Neural progenitor cell (in vitro differentiated cells): ENCODE results near the gene BFSP2. TPM values are rescaled to one million over a fixed set of nuclear protein-coding genes. Genes with fewer than 3 reads are reported as not detected.
"Not testable (repeated sequence)": the region's sequence is repeated elsewhere in the genome, so short reads cannot be mapped to it uniquely, and the experiment has no call there.

Experiments
- DNase-seq: peaks from one replicate; pipeline ENCODE4 v3.0.0-alpha.2; 2016; ENCODE audit warnings: low spot score
- H2AFZ ChIP-seq: fragments of 200-600 bp; sonication (generic); replicated peaks from 2 replicates; pipeline ENCODE4 v1.6.1; 2016; ENCODE audit warnings: antibody characterized with exemption
- H3F3A ChIP-seq: fragments of 200-600 bp; sonication (generic); 2 replicates; pipeline ENCODE4 v1.6.1; 2016; ENCODE audit warnings: antibody characterized with exemption, low read depth
- H3K27ac ChIP-seq: fragments of 200-600 bp; sonication (generic); 2 replicates; pipeline ENCODE4 v1.5.1; 2016; ENCODE audit warnings: mild to moderate bottlenecking
- H3K27me3 ChIP-seq: fragments of 200-600 bp; sonication (generic); 2 replicates; pipeline ENCODE4 v1.6.1; 2016; ENCODE audit warnings: mild to moderate bottlenecking, moderate library complexity
- H3K36me3 ChIP-seq: fragments of 200-600 bp; sonication (generic); 2 replicates; pipeline ENCODE4 v1.5.1; 2016
- H3K4me1 ChIP-seq: fragments of 200-600 bp; sonication (generic); 2 replicates; pipeline ENCODE4 v1.6.1; 2016; ENCODE audit warnings: mixed run types
- H3K4me2 ChIP-seq: fragments of 200-600 bp; sonication (generic); 2 replicates; pipeline ENCODE4 v1.6.1; 2016
- H3K4me3 ChIP-seq: fragments of 200-600 bp; sonication (generic); 2 replicates; pipeline ENCODE4 v1.5.1; 2016
- H3K79me2 ChIP-seq: fragments of 200-600 bp; sonication (generic); 2 replicates; pipeline ENCODE4 v1.6.1; 2016; ENCODE audit warnings: low read depth
- H3K9ac ChIP-seq: fragments of 200-600 bp; sonication (generic); 2 replicates; pipeline ENCODE4 v1.6.1; 2016
- H3K9me3 ChIP-seq: fragments of 200-600 bp; sonication (generic); 2 replicates; pipeline ENCODE4 v1.5.1; 2016; ENCODE audit warnings: low read depth
- H4K20me1 ChIP-seq: fragments of 200-600 bp; sonication (generic); 2 replicates; pipeline ENCODE4 v1.6.1; 2016; ENCODE audit warnings: low read depth
- H3K27ac Mint-ChIP-seq: 3 replicates; pipeline ENCODE4 v1.8.0; 2021; ENCODE audit warnings: mixed read lengths
- H3K27me3 Mint-ChIP-seq: 2 replicates; pipeline ENCODE4 v1.8.0; 2022; ENCODE audit warnings: low read depth, mild to moderate bottlenecking, inconsistent platforms, moderate library complexity, mixed read lengths; ENCODE audit not compliant: insufficient read depth
- H3K36me3 Mint-ChIP-seq: 3 replicates; pipeline ENCODE4 v1.8.0; 2021; ENCODE audit warnings: mixed read lengths
- H3K4me1 Mint-ChIP-seq: 3 replicates; pipeline ENCODE4 v1.8.0; 2021; ENCODE audit warnings: mixed read lengths
- H3K4me3 Mint-ChIP-seq: 3 replicates; pipeline ENCODE4 v1.8.0; 2021; ENCODE audit warnings: mild to moderate bottlenecking, moderate library complexity, mixed read lengths
- H3K9me3 Mint-ChIP-seq: 3 replicates; pipeline ENCODE4 v1.8.0; 2020; ENCODE audit warnings: mixed read lengths
- EZH2 ChIP-seq: fragments of 200-600 bp; sonication (generic); IDR thresholded peaks from 2 replicates; pipeline ENCODE4 v1.6.1; 2017; ENCODE audit warnings: antibody characterized with exemption, mild to moderate bottlenecking, moderate library complexity
- EZH2phosphoT487 ChIP-seq: fragments of 200-600 bp; sonication (generic); IDR thresholded peaks from 2 replicates; pipeline ENCODE4 v1.6.1; 2017; ENCODE audit warnings: antibody characterized with exemption
- total RNA-seq: library from RNA; depleted of rRNA; stranded (reverse); fragments of >200 nt; gene quantifications from 2 replicates; pipeline ENCODE4 v1.2.3, GENCODE V29; 2015; ENCODE audit warnings: low replicate concordance
- TF ChIP-seq, protein P1 (sequence below): fragments of 200-600 bp; sonication (generic); IDR thresholded peaks from 2 replicates; pipeline ENCODE4 v1.5.1; 2017; ENCODE audit warnings: antibody characterized with exemption, mild to moderate bottlenecking

Gene BFSP2
- total RNA-seq, 1 donor from 2014 or later = not detected

DNA sequence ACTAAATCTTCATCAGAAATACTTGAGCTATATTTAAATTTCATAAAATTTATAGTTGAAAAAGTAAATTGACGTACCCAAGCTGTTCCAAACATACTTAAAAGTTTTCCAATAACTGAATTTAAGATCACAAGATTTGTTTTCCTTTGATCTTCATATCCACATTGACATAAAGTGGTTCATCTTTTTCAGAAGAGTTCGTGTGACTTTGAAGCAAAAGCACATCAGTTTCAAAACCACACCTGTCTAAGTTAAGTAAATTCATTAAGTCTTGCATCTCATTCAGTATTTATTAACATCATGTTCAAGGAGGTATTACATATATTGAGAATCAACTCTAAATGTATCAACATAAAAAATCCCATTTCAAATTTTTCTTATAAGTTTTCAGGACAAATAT lies 79.5 kb downstream of the BFSP2 start:
- no peak for DNase-seq
- Mint-ChIP-seq H3K27me3 (no peaks in the 10 kb centered on the region), H3K36me3 (no peaks in the 10 kb centered on the region), H3K9me3 (peaks cover 16% of the 10 kb centered on the region), H3K27ac (no peak overlapping the region), H3K4me1 (peaks cover 41% of the 10 kb centered on the region), H3K4me3 (no peak overlapping the region)
- peak overlapping the region; percentile 26 for H3K27ac ChIP-seq
- H3K4me2 ChIP-seq = peak overlapping the region; percentile 74
- H3K27me3 ChIP-seq = no peaks in the 10 kb centered on the region
- no peak overlapping the region for H3K9ac ChIP-seq
- no peaks in the 10 kb centered on the region for H3K79me2 ChIP-seq
- H3F3A ChIP-seq = peaks cover 56% of the 10 kb centered on the region
- TF ChIP-seq EZH2 (no peak), EZH2phosphoT487 (no peak)
- TF ChIP-seq, protein P1, sequence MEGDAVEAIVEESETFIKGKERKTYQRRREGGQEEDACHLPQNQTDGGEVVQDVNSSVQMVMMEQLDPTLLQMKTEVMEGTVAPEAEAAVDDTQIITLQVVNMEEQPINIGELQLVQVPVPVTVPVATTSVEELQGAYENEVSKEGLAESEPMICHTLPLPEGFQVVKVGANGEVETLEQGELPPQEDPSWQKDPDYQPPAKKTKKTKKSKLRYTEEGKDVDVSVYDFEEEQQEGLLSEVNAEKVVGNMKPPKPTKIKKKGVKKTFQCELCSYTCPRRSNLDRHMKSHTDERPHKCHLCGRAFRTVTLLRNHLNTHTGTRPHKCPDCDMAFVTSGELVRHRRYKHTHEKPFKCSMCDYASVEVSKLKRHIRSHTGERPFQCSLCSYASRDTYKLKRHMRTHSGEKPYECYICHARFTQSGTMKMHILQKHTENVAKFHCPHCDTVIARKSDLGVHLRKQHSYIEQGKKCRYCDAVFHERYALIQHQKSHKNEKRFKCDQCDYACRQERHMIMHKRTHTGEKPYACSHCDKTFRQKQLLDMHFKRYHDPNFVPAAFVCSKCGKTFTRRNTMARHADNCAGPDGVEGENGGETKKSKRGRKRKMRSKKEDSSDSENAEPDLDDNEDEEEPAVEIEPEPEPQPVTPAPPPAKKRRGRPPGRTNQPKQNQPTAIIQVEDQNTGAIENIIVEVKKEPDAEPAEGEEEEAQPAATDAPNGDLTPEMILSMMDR = no peak
- no peaks in the 10 kb centered on the region for H3K36me3 ChIP-seq
- peaks cover under 1% of the 10 kb centered on the region for H3K9me3 ChIP-seq
- no peak overlapping the region for H3K4me3 ChIP-seq
- peaks cover 61% of the 10 kb centered on the region for H3K4me1 ChIP-seq
- no peaks in the 10 kb centered on the region for H4K20me1 ChIP-seq
- H2AFZ ChIP-seq = no peak overlapping the region

GRCh38 chr3:133479895-133480669 lies 80.2 kb downstream of the BFSP2 start:
- H3K9ac ChIP-seq = no peak overlapping the region
- H3K36me3 Mint-ChIP-seq = no peaks in the 10 kb centered on the region
- H3K4me1 Mint-ChIP-seq = peaks cover 34% of the 10 kb centered on the region
- no peaks in the 10 kb centered on the region for H3K27me3 ChIP-seq
- no peak overlapping the region for H3K4me3 Mint-ChIP-seq
- no peak overlapping the region for H3K4me3 ChIP-seq
- H3K9me3 Mint-ChIP-seq = peaks cover 22% of the 10 kb centered on the region
- no peaks in the 10 kb centered on the region for H3K79me2 ChIP-seq
- H3K9me3 ChIP-seq = peaks cover 7% of the 10 kb centered on the region
- no peaks in the 10 kb centered on the region for H3K27me3 Mint-ChIP-seq
- TF ChIP-seq EZH2phosphoT487 = peak; percentile 21
- TF ChIP-seq, protein P1 = no peak
- peak overlapping the region; percentile 26 for H3K27ac ChIP-seq
- no peaks in the 10 kb centered on the region for H4K20me1 ChIP-seq
- H3K27ac Mint-ChIP-seq = peak overlapping the region; percentile 48
- H2AFZ ChIP-seq = no peak overlapping the region
- H3K36me3 ChIP-seq = no peaks in the 10 kb centered on the region
- peaks cover 50% of the 10 kb centered on the region for H3F3A ChIP-seq
- H3K4me2 ChIP-seq = peak overlapping the region; percentile 74
- peaks cover 54% of the 10 kb centered on the region for H3K4me1 ChIP-seq
- peak; percentile 82 for DNase-seq

DNA sequence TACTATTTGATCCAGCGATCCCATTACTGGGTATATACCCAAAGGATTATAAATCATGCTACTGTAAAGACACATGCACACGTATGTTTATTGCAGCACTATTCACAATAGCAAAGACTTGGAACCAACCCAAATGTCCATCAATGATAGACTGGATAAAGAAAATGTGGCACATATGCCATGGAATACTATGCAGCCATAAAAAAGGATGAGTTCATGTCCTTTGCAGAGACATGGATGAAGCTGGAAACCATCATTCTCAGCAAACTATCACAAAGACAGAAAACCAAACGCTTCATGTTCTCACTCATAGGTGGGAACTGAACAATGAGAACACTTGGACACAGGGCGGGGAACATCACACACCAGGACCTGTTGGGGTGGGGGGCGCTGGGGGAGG lies 82.6 kb downstream of the BFSP2 start:
- H4K20me1 ChIP-seq, H3K9ac ChIP-seq, H3K4me2 ChIP-seq, H3K27me3 Mint-ChIP-seq, H2AFZ ChIP-seq, H3K36me3 ChIP-seq, H3K27ac Mint-ChIP-seq, H3K4me3 Mint-ChIP-seq, H3K9me3 ChIP-seq, H3K4me3 ChIP-seq, H3K36me3 Mint-ChIP-seq, H3K27me3 ChIP-seq, DNase-seq, H3K79me2 ChIP-seq, H3K27ac ChIP-seq: not testable (repeated sequence)
- H3K4me1 Mint-ChIP-seq = peaks cover 23% of the 10 kb centered on the region
- H3K4me1 ChIP-seq = peaks cover 33% of the 10 kb centered on the region
- H3K9me3 Mint-ChIP-seq = peaks cover 28% of the 10 kb centered on the region
- H3F3A ChIP-seq = peaks cover 33% of the 10 kb centered on the region

GRCh38 chr3:133486658-133487057 lies 86.8 kb downstream of the BFSP2 start:
- no peak for DNase-seq
- Histone ChIP-seq H3F3A (no peaks in the 10 kb centered on the region), H3K4me2 (no peak overlapping the region), H3K4me1 (peaks cover 15% of the 10 kb centered on the region), H3K27me3 (no peaks in the 10 kb centered on the region), H3K9me3 (peaks cover 7% of the 10 kb centered on the region), H3K36me3 (no peaks in the 10 kb centered on the region), H2AFZ (no peak overlapping the region), H3K9ac (no peak overlapping the region), H3K27ac (no peak overlapping the region), H3K79me2 (no peaks in the 10 kb centered on the region), H3K4me3 (no peak overlapping the region), H4K20me1 (no peaks in the 10 kb centered on the region)
- no peak overlapping the region for H3K4me3 Mint-ChIP-seq
- TF ChIP-seq EZH2phosphoT487 (no peak), EZH2 (no peak)
- TF ChIP-seq, protein P1 = no peak
- H3K27ac Mint-ChIP-seq = no peak overlapping the region
- peaks cover 3% of the 10 kb centered on the region for H3K27me3 Mint-ChIP-seq
- H3K36me3 Mint-ChIP-seq = peaks cover 7% of the 10 kb centered on the region
- H3K9me3 Mint-ChIP-seq = peaks cover 42% of the 10 kb centered on the region
- peaks cover 12% of the 10 kb centered on the region for H3K4me1 Mint-ChIP-seq
